Mesodermal cell (in vitro differentiated cells): ENCODE measurements around the gene GABPB2.

Experiments
- H3K27ac ChIP-seq: 2 replicates; pipeline ENCODE4 v1.7.0; 2013; ENCODE audit warnings: mild to moderate bottlenecking, low read depth, low read length, moderate library complexity; ENCODE audit not compliant: severe bottlenecking
- H3K36me3 ChIP-seq: 2 replicates; pipeline ENCODE4 v1.7.1; 2013; ENCODE audit warnings: mild to moderate bottlenecking, low read length, moderate library complexity; ENCODE audit not compliant: control insufficient read depth, insufficient read depth
- H3K4me1 ChIP-seq: one replicate; pipeline ENCODE4 v1.7.1; 2013; ENCODE audit warnings: mild to moderate bottlenecking, low read length; ENCODE audit not compliant: insufficient read depth, control insufficient read depth, poor library complexity, severe bottlenecking
- H3K4me3 ChIP-seq: 2 replicates; pipeline ENCODE4 v1.7.0; 2013; ENCODE audit warnings: low read length, control low read depth, mild to moderate bottlenecking; ENCODE audit not compliant: insufficient read depth, poor library complexity, severe bottlenecking; ENCODE audit errors: extremely low read depth
- H3K9me3 ChIP-seq: 2 replicates; pipeline ENCODE4 v1.7.1; 2013; ENCODE audit warnings: mild to moderate bottlenecking, low read length, moderate library complexity; ENCODE audit not compliant: control insufficient read depth
- WGBS, 2 experiments: methylation state at CpG; one replicate each; pipeline ENCODE4 v1.1.5; 2013; ENCODE audit warnings: missing lambda C conversion rate in 2 of 2; ENCODE audit not compliant: insufficient coverage in 2 of 2; 5-methylcytosine and 5-hydroxymethylcytosine counted together

GABPB2 gene

GRCh38 chr1:151133018-151133806, 62.7 kb downstream of the GABPB2 start:
- Histone ChIP-seq H3K27ac (no peak overlapping the region), H3K9me3 (no peaks in the 10 kb centered on the region), H3K4me1 (peaks cover 10% of the 10 kb centered on the region), H3K4me3 (no peak overlapping the region), H3K36me3 (peaks cover 25% of the 10 kb centered on the region)
- 77 to 81% methylated on average over 51 to 63 of the region's 65 CpGs for WGBS, 2 experiments

- Histone ChIP-seq H3K4me3 (no peak overlapping the region), H3K9me3 (no peaks in the 10 kb centered on the region), H3K4me1 (peaks cover 10% of the 10 kb centered on the region), H3K27ac (no peak overlapping the region), H3K36me3 (peaks cover 28% of the 10 kb centered on the region)
- WGBS, 2 experiments, result no CpG with 5 or more reads among the region's 3 CpGs
Measured at GRCh38 chr1:151134396-151134795, 63.8 kb downstream of the GABPB2 start.

GRCh38 chr1:151134991-151135390, 64.4 kb downstream of the GABPB2 start:
- Histone ChIP-seq H3K9me3 (no peaks in the 10 kb centered on the region), H3K36me3 (peaks cover 28% of the 10 kb centered on the region), H3K4me3 (no peak overlapping the region), H3K4me1 (peaks cover 10% of the 10 kb centered on the region), H3K27ac (no peak overlapping the region)
- 97 to 98% methylated on average over 7 of the region's 7 CpGs for WGBS, 2 experiments

GRCh38 chr1:151135433-151136385, 65.1 kb downstream of the GABPB2 start:
- Histone ChIP-seq H3K4me1 (peaks cover 10% of the 10 kb centered on the region), H3K4me3 (no peak overlapping the region), H3K9me3 (no peaks in the 10 kb centered on the region), H3K27ac (no peak overlapping the region), H3K36me3 (peaks cover 28% of the 10 kb centered on the region)
- 92 to 96% methylated on average over 9 to 11 of the region's 12 CpGs for WGBS, 2 experiments

- Histone ChIP-seq H3K4me1 (no peaks in the 10 kb centered on the region), H3K9me3 (no peaks in the 10 kb centered on the region), H3K27ac (no peak overlapping the region), H3K36me3 (peaks cover 31% of the 10 kb centered on the region), H3K4me3 (no peak overlapping the region)
- WGBS, 2 experiments, result 94 to 97% methylated on average over 5 to 6 of the region's 7 CpGs
Measured at GRCh38 chr1:151137789-151138188, 67.2 kb downstream of the GABPB2 start.

GRCh38 chr1:151142411-151143056, 72.0 kb downstream of the GABPB2 start:
- WGBS, 2 experiments, result 80 to 97% methylated on average over 1 to 4 of the region's 5 CpGs
- H3K27ac ChIP-seq, result no peak overlapping the region
- no peaks in the 10 kb centered on the region for H3K9me3 ChIP-seq
- H3K4me3 ChIP-seq, result no peak overlapping the region
- peaks cover 18% of the 10 kb centered on the region for H3K4me1 ChIP-seq
- peaks cover 13% of the 10 kb centered on the region for H3K36me3 ChIP-seq

- peaks cover 20% of the 10 kb centered on the region for H3K4me1 ChIP-seq
- no peak overlapping the region for H3K4me3 ChIP-seq
- no peaks in the 10 kb centered on the region for H3K9me3 ChIP-seq
- no peak overlapping the region for H3K27ac ChIP-seq
- 50 to 60% methylated on average over 1 of the region's 7 CpGs for whole genome bisulfite sequencing, 2 experiments
- H3K36me3 ChIP-seq, result peaks cover 10% of the 10 kb centered on the region
Measured at GRCh38 chr1:151143057-151143435, 72.5 kb downstream of the GABPB2 start.

GRCh38 chr1:151143986-151144385, 73.4 kb downstream of the GABPB2 start:
- Histone ChIP-seq H3K4me3 (no peak overlapping the region), H3K9me3 (no peaks in the 10 kb centered on the region), H3K4me1 (peaks cover 20% of the 10 kb centered on the region), H3K36me3 (peaks cover 10% of the 10 kb centered on the region), H3K27ac (no peak overlapping the region)
- no CpG with 5 or more reads among the region's 5 CpGs for WGBS, 2 experiments

- WGBS, 2 experiments, result 66 to 72% methylated on average over 3 to 5 of the region's 7 CpGs
- Histone ChIP-seq H3K9me3 (no peaks in the 10 kb centered on the region), H3K4me3 (peak overlapping the region; percentile 68), H3K4me1 (peaks cover 20% of the 10 kb centered on the region), H3K36me3 (peaks cover 7% of the 10 kb centered on the region), H3K27ac (no peak overlapping the region)
Measured at GRCh38 chr1:151144474-151145303, 74.1 kb downstream of the GABPB2 start.
